Prostate gland (tissue), 2 donors: ENCODE data around the gene ABI3BP.

Source experiments
- CTCF ChIP-seq, 4 experiments: fragments of 200-600 bp in 2 of 4; fragments of 450-650 bp in 2 of 4; sonication (generic) in 2 of 4; IDR thresholded peaks; 1 replicate in 3 of 4; 2 replicates in 1 of 4; pipeline ENCODE4 v1.5.1; 2016 to 2019; ENCODE audit warnings: antibody characterized with exemption in 4 of 4, mild to moderate bottlenecking in 2 of 4, moderate library complexity in 2 of 4
- POLR2A ChIP-seq: fragments of 450-650 bp; IDR thresholded peaks from one replicate; pipeline ENCODE4 v1.6.1; 2016; ENCODE audit warnings: antibody characterized with exemption, mild to moderate bottlenecking

GRCh38 chr3:100834332-100834731 lies 158.9 kb downstream of the ABI3BP start:
- no peak for TF ChIP-seq CTCF (IDR thresholded peaks at IDR 0.05)
- TF ChIP-seq POLR2A, result no peak
